B cell (primary cell): ENCODE measurements around the gene GLTP. TPM values are rescaled to one million over a fixed set of nuclear protein-coding genes. Genes with fewer than 3 reads are reported as not detected.

ENCODE experiments used
- ATAC-seq: fragments of 200-7000 bp; cut with Tn5 transposase; one replicate; pipeline ENCODE4 v1.10.0; 2021; ENCODE audit warnings: low read depth, mild to moderate bottlenecking, moderate number of reproducible peaks, moderate library complexity
- CTCF ChIA-PET: fragments of 350-600 bp; sonication (Branson Sonifier 250); formaldehyde crosslinking; loops from one replicate; lab custom pipeline; 2021; ENCODE audit warnings: antibody characterized with exemption, inconsistent platforms; lab: Charles Lee
- POLR2A ChIA-PET: fragments of 350-600 bp; sonication (Branson Sonifier 250); formaldehyde crosslinking; loops from one replicate; lab custom pipeline; 2021; ENCODE audit warnings: antibody characterized with exemption; lab: Charles Lee
- DNase-seq: peaks from one replicate; pipeline ENCODE4 v3.0.0; 2013
- H2AFZ ChIP-seq: 2 replicates; pipeline ENCODE4 v1.6.1; 2012; ENCODE audit warnings: mild to moderate bottlenecking, low read depth, low read length; ENCODE audit not compliant: insufficient read depth, poor library complexity, severe bottlenecking
- H3K27ac ChIP-seq, 2 donors: 1 replicate in 1 of 2; 2 replicates in 1 of 2; pipeline ENCODE4 v1.5.1; 2012 to 2013; ENCODE audit warnings: low read length in 2 of 2, mild to moderate bottlenecking in 2 of 2, moderate library complexity in 1 of 2
- H3K27me3 ChIP-seq, 4 experiments: fragments of 200-600 bp in 1 of 4; sonication (generic) in 1 of 4; replicated peaks in 1 of 4; 1 replicate in 2 of 4; 2 replicates in 2 of 4; pipeline versions ENCODE4 v1.6.1 to v1.7.0; 2013 to 2016; ENCODE audit warnings: low read length in 3 of 4, mild to moderate bottlenecking in 2 of 4, mixed read lengths in 1 of 4, moderate library complexity in 1 of 4; ENCODE audit not compliant: insufficient read depth in 4 of 4, control insufficient read depth in 3 of 4; ENCODE audit errors: control extremely low read depth in 1 of 4
- H3K36me3 ChIP-seq, 2 experiments: replicated peaks in 1 of 2; 1 replicate in 1 of 2; 2 replicates in 1 of 2; pipeline versions ENCODE4 v1.6.1 to v1.7.1; 2013; ENCODE audit warnings: low read length in 1 of 2; ENCODE audit not compliant: insufficient read depth in 2 of 2, control insufficient read depth in 1 of 2; ENCODE audit errors: control extremely low read depth in 1 of 2, extremely low read depth in 1 of 2
- H3K4me1 ChIP-seq, 2 donors: fragments of 200-600 bp in 1 of 2; sonication (generic) in 1 of 2; 1 replicate in 1 of 2; 2 replicates in 1 of 2; pipeline versions ENCODE4 v1.5.1 to v1.6.1; 2013 to 2017; ENCODE audit warnings: low read length in 2 of 2; ENCODE audit not compliant: control insufficient read depth in 2 of 2, insufficient read depth in 2 of 2
- H3K4me2 ChIP-seq: replicated peaks from 2 replicates; pipeline ENCODE3; 2012; ENCODE audit warnings: mild to moderate bottlenecking, low read depth, low read length; ENCODE audit not compliant: poor library complexity, severe bottlenecking
- H3K4me3 ChIP-seq, 5 experiments: fragments of 200-600 bp in 1 of 5; sonication (generic) in 1 of 5; 1 replicate in 3 of 5; 2 replicates in 2 of 5; pipeline versions ENCODE4 v1.5.1 to v1.7.0; 2011 to 2016; ENCODE audit warnings: low read length in 4 of 5, mild to moderate bottlenecking in 4 of 5, low read depth in 2 of 5, control low read depth in 1 of 5, moderate library complexity in 1 of 5; ENCODE audit not compliant: insufficient read depth in 1 of 5; ENCODE audit errors: control extremely low read depth in 1 of 5, extremely low read depth in 1 of 5
- H3K79me2 ChIP-seq: fragments of 200-600 bp; sonication (generic); one replicate; pipeline ENCODE4 v1.6.0; 2016; ENCODE audit warnings: low read length; ENCODE audit not compliant: control insufficient read depth, insufficient read depth
- H3K9ac ChIP-seq: fragments of 200-600 bp; sonication (generic); 2 replicates; pipeline ENCODE4 v1.6.1; 2017; ENCODE audit warnings: mild to moderate bottlenecking, low read length, moderate library complexity
- H3K9me3 ChIP-seq, 3 donors: one replicate each; pipeline versions ENCODE4 v1.6.1 to v1.7.1; 2013; ENCODE audit warnings: low read length in 2 of 3; ENCODE audit not compliant: control insufficient read depth in 2 of 3, insufficient read depth in 1 of 3; ENCODE audit errors: control extremely low read depth in 1 of 3
- H4K20me1 ChIP-seq: 2 replicates; pipeline ENCODE4 v1.6.0; 2012; ENCODE audit warnings: mild to moderate bottlenecking, low read length; ENCODE audit not compliant: insufficient read depth, control insufficient read depth, poor library complexity, severe bottlenecking
- H3K27ac Mint-ChIP-seq: one replicate; pipeline ENCODE4 v1.8.0; 2021; ENCODE audit warnings: mixed read lengths
- H3K27me3 Mint-ChIP-seq: one replicate; pipeline ENCODE4 v1.8.0; 2021; ENCODE audit warnings: mixed read lengths
- H3K4me1 Mint-ChIP-seq: one replicate; pipeline ENCODE4 v1.8.0; 2021; ENCODE audit warnings: mixed read lengths
- H3K4me3 Mint-ChIP-seq: one replicate; pipeline ENCODE4 v1.8.0; 2021; ENCODE audit warnings: mixed read lengths
- H3K9me3 Mint-ChIP-seq: one replicate; pipeline ENCODE4 v1.8.0; 2022; ENCODE audit warnings: mixed read lengths; ENCODE audit not compliant: insufficient read depth
- EZH2 ChIP-seq: IDR thresholded peaks from 2 replicates; pipeline ENCODE4 v1.6.1; 2012; ENCODE audit warnings: borderline replicate concordance, low read depth, mild to moderate bottlenecking, moderate library complexity, low read length; ENCODE audit not compliant: insufficient read depth, poor library complexity, severe bottlenecking
- WGBS: methylation state at CpG from one replicate; pipeline ENCODE4 v1.1.5; 2013; ENCODE audit warnings: missing lambda C conversion rate; ENCODE audit not compliant: insufficient coverage; 5-methylcytosine and 5-hydroxymethylcytosine counted together
- intact Hi-C: fragments of 100-400 bp; cut with micrococcal nuclease; formaldehyde crosslinking; loops from one replicate; pipeline ENCODE4 v1.10.0; 2022
- polyA plus RNA-seq: library from polyadenylated mRNA; depleted of rRNA; stranded (reverse); fragments of >200 nt; gene quantifications from 2 replicates; pipeline ENCODE4 v1.2.3, GENCODE V29; 2012
- total RNA-seq, 2 donors: library from RNA; stranded (reverse); fragments of 120-200 nt in 1 of 2; gene quantifications; 1 replicate in 1 of 2; 2 replicates in 1 of 2; pipeline versions ENCODE4 v1.2.3 to v1.2.4, GENCODE V29; 2013 to 2022
- TF ChIP-seq, protein P1 (sequence below): fragments of 200-600 bp; IDR thresholded peaks from one replicate; pipeline ENCODE4 v1.8.0; 2022; ENCODE audit warnings: antibody characterized with exemption, mild to moderate bottlenecking

Gene GLTP
- total and polyA plus RNA-seq, 2 donors (not counting 1 experiment from before 2014, with no cell fraction given), result 18.7 to 24.9 TPM

DNA sequence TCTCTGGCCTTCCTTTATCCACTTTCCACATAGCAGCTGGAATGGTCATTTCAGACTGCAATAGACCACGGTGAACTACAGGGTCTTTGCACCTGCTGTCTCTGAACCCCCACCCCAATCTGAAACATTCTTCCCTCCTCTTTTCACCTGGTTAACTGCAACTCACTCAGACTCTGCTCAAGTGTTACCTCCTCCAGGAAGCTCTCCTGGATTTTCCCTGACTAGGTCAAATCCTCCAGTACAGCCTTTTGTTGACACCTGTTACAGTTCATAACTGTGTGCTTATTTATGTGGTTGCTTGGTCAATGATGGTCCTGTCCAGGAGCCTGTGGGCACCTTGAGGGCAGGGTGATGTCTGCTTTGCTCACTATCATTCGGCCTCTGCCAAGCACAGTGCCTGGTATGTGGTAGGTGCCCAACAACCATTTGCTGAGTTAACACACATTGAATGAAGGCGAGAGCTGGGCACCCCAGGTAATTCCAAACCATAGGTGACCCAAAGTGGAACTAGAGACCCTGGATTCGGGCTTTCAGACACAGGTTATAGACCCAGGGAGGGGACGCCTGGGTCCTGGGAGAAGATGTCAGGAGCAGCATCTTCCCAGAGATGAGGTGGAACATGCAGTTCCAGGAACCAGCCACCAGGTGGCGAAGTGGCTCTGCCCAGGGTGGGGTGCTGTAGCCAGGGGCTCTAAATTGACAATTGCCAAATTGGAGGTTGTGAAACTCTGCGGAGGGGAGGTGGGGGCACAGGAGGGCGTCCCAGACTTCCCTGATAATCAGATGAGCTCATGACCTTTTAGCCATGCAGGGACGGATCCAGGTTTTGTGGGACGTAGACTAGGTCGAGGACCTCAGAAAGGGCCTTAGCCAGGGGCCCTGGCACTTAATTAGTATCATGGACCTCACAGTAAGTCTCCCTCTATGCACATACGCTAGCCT is 75.2 kb downstream of the GLTP start:
- H3K4me1 Mint-ChIP-seq, result peaks cover 1% of the 10 kb centered on the region
- intact Hi-C loops, result loop anchor here (1.0 kb wide), 1 partner anchor 40 kb away; no protein-coding TSS in a partner anchor
- ChIA-PET CTCF (interaction anchor here (0.7 to 4.1 kb wide), 14 partner anchors 9 to 295 kb away, joined by 3 to 41 read pairs (median 3); partner anchors contain the start of gene MVK), POLR2A (no interaction called here)
- Histone ChIP-seq H4K20me1 (no peaks in the 10 kb centered on the region), H3K9me3 (no peaks in the 10 kb centered on the region), H2AFZ (peak overlapping the region; percentile 31), H3K4me2 (no peak overlapping the region), H3K27me3 (no peaks in the 10 kb centered on the region), H3K36me3 (no peaks in the 10 kb centered on the region), H3K4me1 (no peaks in the 10 kb centered on the region), H3K9ac (no peak overlapping the region), H3K79me2 (no peaks in the 10 kb centered on the region), H3K27ac (no peak overlapping the region), H3K4me3 (no peak overlapping the region)
- no peaks in the 10 kb centered on the region for H3K9me3 Mint-ChIP-seq
- WGBS, result 49% methylated on average over 12 of the region's 12 CpGs
- H3K27ac Mint-ChIP-seq, result no peak overlapping the region
- no peak overlapping the region for H3K4me3 Mint-ChIP-seq
- TF ChIP-seq, protein P1, sequence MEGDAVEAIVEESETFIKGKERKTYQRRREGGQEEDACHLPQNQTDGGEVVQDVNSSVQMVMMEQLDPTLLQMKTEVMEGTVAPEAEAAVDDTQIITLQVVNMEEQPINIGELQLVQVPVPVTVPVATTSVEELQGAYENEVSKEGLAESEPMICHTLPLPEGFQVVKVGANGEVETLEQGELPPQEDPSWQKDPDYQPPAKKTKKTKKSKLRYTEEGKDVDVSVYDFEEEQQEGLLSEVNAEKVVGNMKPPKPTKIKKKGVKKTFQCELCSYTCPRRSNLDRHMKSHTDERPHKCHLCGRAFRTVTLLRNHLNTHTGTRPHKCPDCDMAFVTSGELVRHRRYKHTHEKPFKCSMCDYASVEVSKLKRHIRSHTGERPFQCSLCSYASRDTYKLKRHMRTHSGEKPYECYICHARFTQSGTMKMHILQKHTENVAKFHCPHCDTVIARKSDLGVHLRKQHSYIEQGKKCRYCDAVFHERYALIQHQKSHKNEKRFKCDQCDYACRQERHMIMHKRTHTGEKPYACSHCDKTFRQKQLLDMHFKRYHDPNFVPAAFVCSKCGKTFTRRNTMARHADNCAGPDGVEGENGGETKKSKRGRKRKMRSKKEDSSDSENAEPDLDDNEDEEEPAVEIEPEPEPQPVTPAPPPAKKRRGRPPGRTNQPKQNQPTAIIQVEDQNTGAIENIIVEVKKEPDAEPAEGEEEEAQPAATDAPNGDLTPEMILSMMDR, result peak; percentile 96
- no peak for TF ChIP-seq EZH2
- ATAC-seq, result peak; percentile 92
- no peaks in the 10 kb centered on the region for H3K27me3 Mint-ChIP-seq
- DNase-seq, result peak; percentile 78

DNA sequence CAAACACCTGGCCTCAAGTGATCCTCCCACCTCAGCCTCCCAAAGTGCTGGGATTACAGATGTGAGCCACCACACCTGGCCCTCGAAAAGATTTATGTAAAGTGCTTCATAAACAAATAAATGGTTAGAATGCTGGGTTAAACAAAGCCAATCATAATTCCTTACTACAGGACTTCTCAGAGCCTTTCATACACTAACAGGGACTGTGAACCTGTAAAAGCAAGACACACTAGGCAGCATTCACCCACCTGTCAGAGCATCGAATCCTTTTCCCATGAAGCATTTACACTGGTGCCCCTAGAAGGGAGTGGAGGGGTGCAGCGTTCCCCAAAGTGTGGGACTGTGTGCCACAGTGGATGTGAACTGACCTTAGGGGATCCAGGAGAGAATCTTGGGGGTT is 76.7 kb downstream of the GLTP start:
- Histone ChIP-seq H3K4me3 (no peak overlapping the region), H3K27ac (no peak overlapping the region), H3K9ac (no peak overlapping the region), H3K9me3 (no peaks in the 10 kb centered on the region), H3K79me2 (no peaks in the 10 kb centered on the region), H4K20me1 (no peaks in the 10 kb centered on the region), H3K4me1 (no peaks in the 10 kb centered on the region), H3K27me3 (no peaks in the 10 kb centered on the region), H2AFZ (no peak overlapping the region), H3K4me2 (no peak overlapping the region), H3K36me3 (no peaks in the 10 kb centered on the region)
- no peak for TF ChIP-seq EZH2
- TF ChIP-seq, protein P1, result no peak
- no peaks in the 10 kb centered on the region for H3K27me3 Mint-ChIP-seq
- ChIA-PET POLR2A (no interaction called here), CTCF (interaction anchor here (0.7 to 4.1 kb wide), 7 partner anchors 8 to 230 kb away, joined by 3 to 41 read pairs (median 4); partner anchors contain the start of gene MVK)
- ATAC-seq (no peak), DNase-seq (no peak)
- intact Hi-C loops, result no loop called here
- H3K4me1 Mint-ChIP-seq, result peaks cover 1% of the 10 kb centered on the region
- H3K9me3 Mint-ChIP-seq, result no peaks in the 10 kb centered on the region
- no peak overlapping the region for H3K27ac Mint-ChIP-seq
- no CpG with 5 or more reads among the region's 3 CpGs for WGBS
- H3K4me3 Mint-ChIP-seq, result no peak overlapping the region
